ENCODE results near the gene DOCK11. TPM values are rescaled to one million over a fixed set of nuclear protein-coding genes. Genes with fewer than 3 reads are reported as not detected.
A peak's percentile ranks its signal among the peaks of the same experiment; 100 is the strongest.

Gene DOCK11
- total RNA-seq, 2 donors from 2014 or later, result 3.1 to 3.4 TPM

DNA sequence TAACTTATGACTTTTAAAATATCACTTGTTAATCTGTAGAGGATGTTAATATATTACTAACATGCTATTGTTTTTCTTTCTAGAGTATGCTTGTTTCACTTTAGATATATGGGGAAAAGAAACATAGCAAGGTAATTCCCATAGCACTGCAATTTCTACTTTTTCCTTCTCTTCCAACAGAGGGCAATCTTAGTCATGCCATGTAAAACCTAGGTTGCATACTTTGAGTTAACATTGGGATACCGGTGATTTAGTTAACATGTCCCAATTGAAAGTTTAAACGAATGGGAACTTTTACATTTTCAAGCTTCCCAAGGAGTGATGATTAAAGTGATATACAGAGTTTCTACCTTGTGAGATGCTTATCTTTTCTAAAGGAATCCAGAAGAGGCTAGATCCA, 142.4 kb downstream of the DOCK11 start:
- H3K27me3 ChIP-seq (ENCODE audit: control insufficient read depth, insufficient read depth, low read length, poor library complexity, severe bottlenecking), result no peaks in the 10 kb centered on the region
- H3K4me3 ChIP-seq (ENCODE audit: low read length), result no peak overlapping the region
- H3K36me3 ChIP-seq (ENCODE audit: control insufficient read depth, insufficient read depth, low read length), result no peaks in the 10 kb centered on the region
- DNase-seq, result no peak
- Mint-ChIP-seq H3K27ac (no peak overlapping the region), H3K4me3 (no peak overlapping the region), H3K4me1 (no peaks in the 10 kb centered on the region), H3K36me3 (ENCODE audit: low read depth) (no peaks in the 10 kb centered on the region), H3K9me3 (peaks cover 47% of the 10 kb centered on the region), H3K27me3 (ENCODE audit: insufficient read depth) (no peaks in the 10 kb centered on the region)
- no peaks in the 10 kb centered on the region for H3K9me3 ChIP-seq (ENCODE audit: control insufficient read depth, low read length)
- no peak overlapping the region for H3K27ac ChIP-seq (ENCODE audit: low read depth, low read length)
- H3K4me1 ChIP-seq (ENCODE audit: control insufficient read depth, insufficient read depth, low read length), result no peaks in the 10 kb centered on the region
- TF ChIP-seq, protein P1, sequence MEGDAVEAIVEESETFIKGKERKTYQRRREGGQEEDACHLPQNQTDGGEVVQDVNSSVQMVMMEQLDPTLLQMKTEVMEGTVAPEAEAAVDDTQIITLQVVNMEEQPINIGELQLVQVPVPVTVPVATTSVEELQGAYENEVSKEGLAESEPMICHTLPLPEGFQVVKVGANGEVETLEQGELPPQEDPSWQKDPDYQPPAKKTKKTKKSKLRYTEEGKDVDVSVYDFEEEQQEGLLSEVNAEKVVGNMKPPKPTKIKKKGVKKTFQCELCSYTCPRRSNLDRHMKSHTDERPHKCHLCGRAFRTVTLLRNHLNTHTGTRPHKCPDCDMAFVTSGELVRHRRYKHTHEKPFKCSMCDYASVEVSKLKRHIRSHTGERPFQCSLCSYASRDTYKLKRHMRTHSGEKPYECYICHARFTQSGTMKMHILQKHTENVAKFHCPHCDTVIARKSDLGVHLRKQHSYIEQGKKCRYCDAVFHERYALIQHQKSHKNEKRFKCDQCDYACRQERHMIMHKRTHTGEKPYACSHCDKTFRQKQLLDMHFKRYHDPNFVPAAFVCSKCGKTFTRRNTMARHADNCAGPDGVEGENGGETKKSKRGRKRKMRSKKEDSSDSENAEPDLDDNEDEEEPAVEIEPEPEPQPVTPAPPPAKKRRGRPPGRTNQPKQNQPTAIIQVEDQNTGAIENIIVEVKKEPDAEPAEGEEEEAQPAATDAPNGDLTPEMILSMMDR (conservative IDR thresholded peaks at IDR 0.05), result peak; percentile 60
- WGBS, 2 experiments (ENCODE audit: insufficient coverage in 1 of 2, insufficient read length in 1 of 2), result 50 to 56% methylated on average over 1 to 2 of the region's 2 CpGs
- no peak overlapping the region for H3K9ac ChIP-seq (ENCODE audit: extremely low read depth, low read length, poor library complexity, severe bottlenecking)

- Mint-ChIP-seq H3K36me3 (ENCODE audit: low read depth) (no peaks in the 10 kb centered on the region), H3K9me3 (peaks cover 32% of the 10 kb centered on the region), H3K27me3 (ENCODE audit: insufficient read depth) (no peaks in the 10 kb centered on the region), H3K4me1 (no peaks in the 10 kb centered on the region), H3K27ac (no peak overlapping the region), H3K4me3 (no peak overlapping the region)
- Histone ChIP-seq H3K27me3 (ENCODE audit: control insufficient read depth, insufficient read depth, low read length, poor library complexity, severe bottlenecking) (no peaks in the 10 kb centered on the region), H3K27ac (ENCODE audit: low read depth, low read length) (no peak overlapping the region), H3K4me1 (ENCODE audit: control insufficient read depth, insufficient read depth, low read length) (no peaks in the 10 kb centered on the region), H3K9me3 (ENCODE audit: control insufficient read depth, low read length) (no peaks in the 10 kb centered on the region), H3K36me3 (ENCODE audit: control insufficient read depth, insufficient read depth, low read length) (no peaks in the 10 kb centered on the region), H3K9ac (ENCODE audit: extremely low read depth, low read length, poor library complexity, severe bottlenecking) (no peak overlapping the region), H3K4me3 (ENCODE audit: low read length) (no peak overlapping the region)
- no peak for DNase-seq
- TF ChIP-seq, protein P1 (conservative IDR thresholded peaks at IDR 0.05), result peak; percentile 62
- 95 to 100% methylated on average over 1 of the region's 1 CpG for WGBS, 2 experiments (ENCODE audit: insufficient coverage in 1 of 2, insufficient read length in 1 of 2)
Observed at GRCh38 chrX:118644378-118644777, 148.8 kb downstream of the DOCK11 start.

- TF ChIP-seq, protein P1 (conservative IDR thresholded peaks at IDR 0.05), result no peak
Observed at GRCh38 chrX:118652717-118653116, 157.1 kb downstream of the DOCK11 start.

More at GRCh38 chrX:118652717-118653116, 157.1 kb downstream of the DOCK11 start:
- Histone ChIP-seq H3K9ac (ENCODE audit: extremely low read depth, low read length, poor library complexity, severe bottlenecking) (no peak overlapping the region), H3K36me3 (ENCODE audit: control insufficient read depth, insufficient read depth, low read length) (no peaks in the 10 kb centered on the region), H3K27ac (ENCODE audit: low read depth, low read length) (no peak overlapping the region), H3K27me3 (ENCODE audit: control insufficient read depth, insufficient read depth, low read length, poor library complexity, severe bottlenecking) (no peaks in the 10 kb centered on the region), H3K4me1 (ENCODE audit: control insufficient read depth, insufficient read depth, low read length) (no peaks in the 10 kb centered on the region), H3K4me3 (ENCODE audit: low read length) (no peak overlapping the region), H3K9me3 (ENCODE audit: control insufficient read depth, low read length) (no peaks in the 10 kb centered on the region)
- Mint-ChIP-seq H3K9me3 (peaks cover 16% of the 10 kb centered on the region), H3K27me3 (ENCODE audit: insufficient read depth) (no peaks in the 10 kb centered on the region), H3K4me1 (peaks cover under 1% of the 10 kb centered on the region), H3K27ac (no peak overlapping the region), H3K4me3 (no peak overlapping the region), H3K36me3 (ENCODE audit: low read depth) (no peaks in the 10 kb centered on the region)
- no peak for DNase-seq
- WGBS, 2 experiments (ENCODE audit: insufficient coverage in 1 of 2, insufficient read length in 1 of 2), result 92% methylated on average over 3 of the region's 3 CpGs; no CpG with 5 or more reads in 1 of the 2 experiments
